HG03460 (cell line): ENCODE results near the gene MAP3K12.
"Not testable (repeated sequence)": the region's sequence is repeated elsewhere in the genome, so short reads cannot be mapped to it uniquely, and the experiment has no call there.

Experiments used
- ATAC-seq: cut with Tn5 transposase; IDR thresholded peaks from one replicate; pipeline ENCODE4 v1.9.1; 2021; ENCODE audit not compliant: unreplicated experiment

MAP3K12 gene

DNA sequence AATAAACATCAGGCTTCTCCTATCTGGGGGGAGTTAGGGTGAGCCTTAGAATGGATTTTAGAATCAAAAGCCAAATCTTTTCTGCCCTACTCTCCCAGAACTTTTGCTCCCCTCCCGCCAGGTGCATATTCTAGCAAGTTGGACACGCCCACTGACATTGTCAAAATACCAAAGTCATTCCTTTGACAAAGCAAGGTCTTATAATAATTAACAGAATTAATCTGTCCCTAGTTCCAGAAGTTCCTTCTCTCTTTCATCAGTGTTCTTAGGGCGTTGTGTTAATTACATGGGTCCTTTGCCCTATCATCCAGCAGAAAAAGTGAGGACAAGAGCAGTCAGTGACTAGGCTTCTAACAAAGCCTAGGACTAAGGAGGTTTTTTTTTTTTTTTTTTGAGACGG, 55.3 kb downstream of the MAP3K12 start:
- ATAC-seq = no peak

DNA sequence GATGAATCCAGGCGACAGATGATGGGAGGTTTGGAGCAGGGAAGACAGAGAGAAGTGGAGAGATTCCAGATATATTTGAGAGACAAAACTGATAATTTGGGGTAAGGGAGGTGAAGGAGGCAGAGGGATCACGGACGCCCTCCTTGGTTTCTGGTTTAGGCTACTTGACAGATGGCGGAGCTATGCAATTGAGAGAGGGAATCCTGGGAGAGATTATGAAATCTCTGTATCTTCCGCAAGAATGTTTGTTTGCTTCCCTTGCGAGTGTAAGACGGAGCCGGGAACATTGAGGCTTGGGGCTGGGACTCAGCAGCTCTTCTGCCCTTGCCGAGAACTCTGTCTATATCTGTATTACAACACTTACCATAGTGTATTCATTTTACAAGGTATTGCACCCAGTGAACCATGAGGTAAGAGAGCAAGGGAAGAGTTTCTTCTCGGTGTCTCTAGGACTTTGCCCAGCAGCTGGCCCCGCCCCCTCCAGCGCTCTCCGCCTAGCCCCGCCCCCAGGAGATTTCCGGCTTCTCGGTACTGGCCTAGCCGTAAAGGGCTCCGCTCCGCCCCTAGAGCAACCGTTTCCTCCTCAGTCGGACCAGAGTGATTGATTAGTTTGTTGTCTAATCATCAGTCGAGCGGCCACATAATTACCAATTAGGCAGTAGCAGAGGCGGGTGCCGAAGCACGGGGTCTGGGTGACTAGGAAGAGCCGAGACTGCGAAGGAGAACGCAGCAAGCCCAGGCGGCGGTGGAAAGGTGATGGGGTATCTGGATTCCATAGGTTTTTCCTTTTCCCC, 58.0 kb downstream of the MAP3K12 start, which contains the start of gene PRR13:
PRR13 (plus strand) TSS at position 695 of the 794 bp plus-strand sequence. CDS start 981 bp downstream, outside the sequence.
- ATAC-seq = peak; percentile 97

- ATAC-seq = not testable (repeated sequence)
These were observed 59.7 kb downstream of the MAP3K12 start for GRCh38 chr12:53439582-53439981.

- ATAC-seq = not testable (repeated sequence)
These were observed 63.9 kb downstream of the MAP3K12 start for GRCh38 chr12:53435326-53435725.

- ATAC-seq = no peak
These were observed 68.1 kb downstream of the MAP3K12 start for GRCh38 chr12:53431187-53431586.

DNA sequence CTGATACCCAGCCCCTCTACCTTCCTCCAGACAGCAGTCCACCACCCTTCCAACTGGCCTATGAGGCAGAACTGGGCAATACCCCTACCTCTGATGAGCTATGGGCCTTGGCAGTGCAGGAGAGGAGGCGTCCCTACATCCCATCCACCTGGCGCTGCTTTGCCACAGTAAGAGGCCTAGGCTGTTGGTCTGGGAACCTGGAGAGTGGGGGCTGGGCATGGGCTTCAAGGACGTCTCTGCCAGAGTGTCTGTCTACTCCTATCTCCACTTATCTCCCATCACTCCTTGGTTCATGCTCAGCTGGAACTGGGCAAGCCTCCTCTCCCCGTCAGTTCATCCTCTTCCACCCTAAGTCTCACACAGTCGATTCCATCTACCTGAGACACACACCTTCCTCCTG, 69.1 kb downstream of the MAP3K12 start:
- no peak for ATAC-seq
